HepG2 (cell line): ENCODE data around the gene GRM6. TPM values are rescaled to one million over a fixed set of nuclear protein-coding genes. Genes with fewer than 3 reads are reported as not detected.

Source experiments
- BATF2 ChIP-seq: sonication (generic); formaldehyde crosslinking; IDR thresholded peaks from 2 replicates; pipeline ENCODE4 v1.8.0; 2022; ENCODE audit warnings: mild to moderate bottlenecking, missing genetic modification reagents, moderate library complexity
- JUND ChIP-seq: sonication (generic); formaldehyde crosslinking; IDR thresholded peaks from 2 replicates; pipeline ENCODE4 v1.8.0; 2022; ENCODE audit warnings: mild to moderate bottlenecking, missing genetic modification reagents
- MIER2 ChIP-seq: IDR thresholded peaks from 2 replicates; pipeline ENCODE4 v1.6.1; 2016; ENCODE audit warnings: missing biosample characterization, missing genetic modification reagents
- MXD4 ChIP-seq: IDR thresholded peaks from 2 replicates; pipeline ENCODE4 v1.6.1; 2016; ENCODE audit warnings: mild to moderate bottlenecking, missing biosample characterization, missing genetic modification reagents
- ZNF407 ChIP-seq: sonication (generic); formaldehyde crosslinking; IDR thresholded peaks from one replicate; pipeline ENCODE4 v1.5.1; 2020; ENCODE audit warnings: mild to moderate bottlenecking, missing genetic modification reagents; ENCODE audit errors: not compliant biosample characterization
- ZNF839 ChIP-seq: sonication (generic); formaldehyde crosslinking; IDR thresholded peaks from 2 replicates; pipeline ENCODE4 v1.4.0; 2020; ENCODE audit warnings: missing genetic modification reagents, mild to moderate bottlenecking, borderline replicate concordance
- polyA plus RNA-seq, 8 experiments: library from polyadenylated mRNA; depleted of rRNA in 3 of 8; stranded (reverse) in 7 of 8; unstranded in 1 of 8; fragments of >200 nt; fragmentation: Illumina TruSeq in 4 of 8; extraction: Trizol in 4 of 8; gene quantifications; 2 replicates each; pipeline versions ENCODE4 v1.2.1 to v1.2.3, GENCODE V29; 2011 to 2016; ENCODE audit warnings: low read depth in 4 of 8, missing spikeins in 1 of 8, mixed read lengths in 1 of 8; ENCODE audit not compliant: insufficient read depth in 1 of 8
- total RNA-seq, 5 experiments: library from RNA; depleted of rRNA; stranded (reverse); fragments of >200 nt; fragmentation: Illumina TruSeq; extraction: Trizol; gene quantifications; 2 replicates each; pipeline ENCODE4 v1.2.3, GENCODE V29; 2016; ENCODE audit warnings: low read depth in 1 of 5
- TF ChIP-seq, protein P1 (sequence below): sonication (generic); formaldehyde crosslinking; IDR thresholded peaks from 2 replicates; pipeline ENCODE4 v1.4.0; 2020; ENCODE audit warnings: missing genetic modification reagents, borderline replicate concordance

The GRM6 gene
- total and polyA plus RNA-seq, 2 of the 13 experiments (the other 11 are each of a cell fraction or from before 2014, with no cell fraction given) = not detected

- TF ChIP-seq ZNF407 (CRISPR knock-in tag) (no peak), ZNF839 (no peak), JUND (CRISPR knock-in tag) (no peak), MXD4 (no peak), MIER2 (no peak), BATF2 (CRISPR knock-in tag) (no peak)
- TF ChIP-seq, protein P1, sequence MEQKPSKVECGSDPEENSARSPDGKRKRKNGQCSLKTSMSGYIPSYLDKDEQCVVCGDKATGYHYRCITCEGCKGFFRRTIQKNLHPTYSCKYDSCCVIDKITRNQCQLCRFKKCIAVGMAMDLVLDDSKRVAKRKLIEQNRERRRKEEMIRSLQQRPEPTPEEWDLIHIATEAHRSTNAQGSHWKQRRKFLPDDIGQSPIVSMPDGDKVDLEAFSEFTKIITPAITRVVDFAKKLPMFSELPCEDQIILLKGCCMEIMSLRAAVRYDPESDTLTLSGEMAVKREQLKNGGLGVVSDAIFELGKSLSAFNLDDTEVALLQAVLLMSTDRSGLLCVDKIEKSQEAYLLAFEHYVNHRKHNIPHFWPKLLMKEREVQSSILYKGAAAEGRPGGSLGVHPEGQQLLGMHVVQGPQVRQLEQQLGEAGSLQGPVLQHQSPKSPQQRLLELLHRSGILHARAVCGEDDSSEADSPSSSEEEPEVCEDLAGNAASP (CRISPR knock-in tag) = no peak
- TF ChIP-seq, all 625 proteins: peak for 0
Measured at GRCh38 chr5:178986326-178986960, 8.7 kb downstream of the GRM6 start (continued).
